ENCODE results near the gene CNNM1.

CNNM1 gene

GRCh38 chr10:99329304-99329553 lies at the start of gene CNNM1:
TSS of gene CNNM1 (plus strand) at chr10:99329356. CDS start at chr10:99329388, 32 bp downstream.
- DNase-seq (ENCODE audit: low spot score), result no peak

- DNase-seq (ENCODE audit: low spot score), result no peak
Observed at GRCh38 chr10:99279626-99280111, 49.5 kb upstream of the CNNM1 start.

- no peak for DNase-seq (ENCODE audit: low spot score)
Observed at GRCh38 chr10:99280472-99280871, 48.7 kb upstream of the CNNM1 start.

GRCh38 chr10:99285881-99286280 lies 43.3 kb upstream of the CNNM1 start:
- no peak for DNase-seq (ENCODE audit: low spot score)

- DNase-seq (ENCODE audit: low spot score), result no peak
Observed at GRCh38 chr10:99290306-99290705, 38.9 kb upstream of the CNNM1 start.

- no peak for DNase-seq (ENCODE audit: low spot score)
Observed at GRCh38 chr10:99292159-99292558, 37.0 kb upstream of the CNNM1 start.

- no peak for DNase-seq (ENCODE audit: low spot score)
Observed at GRCh38 chr10:99296605-99297004, 32.6 kb upstream of the CNNM1 start.

GRCh38 chr10:99297033-99297432 lies 32.1 kb upstream of the CNNM1 start:
- DNase-seq (ENCODE audit: low spot score), result no peak

GRCh38 chr10:99303899-99304861 lies 25.0 kb upstream of the CNNM1 start:
- no peak for DNase-seq (ENCODE audit: low spot score)

- no peak for DNase-seq (ENCODE audit: low spot score)
Observed at GRCh38 chr10:99304862-99305229, 24.3 kb upstream of the CNNM1 start.

GRCh38 chr10:99312501-99312900 lies 16.7 kb upstream of the CNNM1 start:
- no peak for DNase-seq (ENCODE audit: low spot score)

- DNase-seq (ENCODE audit: low spot score), result no peak
Observed at GRCh38 chr10:99315853-99316252, 13.3 kb upstream of the CNNM1 start.

GRCh38 chr10:99316374-99316773 lies 12.8 kb upstream of the CNNM1 start:
- no peak for DNase-seq (ENCODE audit: low spot score)

GRCh38 chr10:99318048-99318447 lies 11.1 kb upstream of the CNNM1 start:
- no peak for DNase-seq (ENCODE audit: low spot score)

- DNase-seq (ENCODE audit: low spot score), result no peak
Observed at GRCh38 chr10:99318475-99318874, 10.7 kb upstream of the CNNM1 start.

GRCh38 chr10:99325281-99325680 lies 3.9 kb upstream of the CNNM1 start:
- DNase-seq (ENCODE audit: low spot score), result no peak

GRCh38 chr10:99326871-99327270 lies 2.3 kb upstream of the CNNM1 start:
- DNase-seq (ENCODE audit: low spot score), result no peak

GRCh38 chr10:99328579-99329303 lies 415 bp upstream of the CNNM1 start:
- DNase-seq (ENCODE audit: low spot score), result no peak

- no peak for DNase-seq (ENCODE audit: low spot score)
Observed at GRCh38 chr10:99329554-99330346, 594 bp downstream of the CNNM1 start.

- DNase-seq (ENCODE audit: low spot score), result no peak
Observed at GRCh38 chr10:99330347-99330924, 1.3 kb downstream of the CNNM1 start.

GRCh38 chr10:99331207-99331803 lies 2.1 kb downstream of the CNNM1 start:
- DNase-seq (ENCODE audit: low spot score), result no peak

GRCh38 chr10:99337311-99337811 lies 8.2 kb downstream of the CNNM1 start:
- no peak for DNase-seq (ENCODE audit: low spot score)

All from hepatic stellate cell (primary cell).